GM12878 (cell line): ENCODE data around the gene EYA2. TPM values are rescaled to one million over a fixed set of nuclear protein-coding genes. Genes with fewer than 3 reads are reported as not detected.

Source experiments
- ATAC-seq: fragments of 200-7000 bp; cut with Tn5 transposase; 3 replicates; pipeline ENCODE4 v1.9.1; 2020; ENCODE audit warnings: mild to moderate bottlenecking, moderate library complexity
- BruUV-seq: library from RNA; stranded (reverse); fragments of 400-500 nt; replicated peaks from 2 replicates; lab custom pipeline; 2021; lab: Mats Ljungman, UMichigan
- CTCF ChIA-PET: fragments of 300-600 bp; sonication (Branson Sonifier 250); formaldehyde crosslinking; extraction: SDS; loops from one replicate; lab custom pipeline; 2021; ENCODE audit warnings: inconsistent platforms; lab: Yijun Ruan, JAX
- POLR2A ChIA-PET: fragments of 350-600 bp; formaldehyde crosslinking; extraction: SDS; loops from one replicate; lab custom pipeline; 2021; ENCODE audit warnings: inconsistent platforms; lab: Charles Lee
- RAD21 ChIA-PET: fragments of 300-600 bp; sonication (Branson Sonifier 250); formaldehyde crosslinking; loops from one replicate; lab custom pipeline; 2023; ENCODE audit warnings: antibody characterized with exemption; ENCODE audit not compliant: unreplicated experiment; lab: Charles Lee
- SMC1A ChIA-PET: fragments of 300-600 bp; sonication (Branson Sonifier 250); formaldehyde crosslinking; loops from one replicate; lab custom pipeline; 2023; ENCODE audit not compliant: unreplicated experiment, uncharacterized antibody; lab: Charles Lee
- DNase-seq: peaks from one replicate; pipeline ENCODE4 v3.0.0-alpha.2; 2011; ENCODE audit warnings: low read depth, low spot score
- FAIRE-seq: peaks from 3 replicates; lab custom pipeline; 2011; peaks lifted over from hg19 to GRCh38; lab: Jason Lieb, UNC
- H2AFZ ChIP-seq: 2 replicates; pipeline ENCODE4 v1.6.0; 2011; ENCODE audit warnings: low read depth, low read length, control low read depth; ENCODE audit not compliant: control insufficient read depth
- H3K27ac ChIP-seq: 2 replicates; pipeline ENCODE4 v1.5.1; 2011; ENCODE audit warnings: control low read depth; ENCODE audit not compliant: control insufficient read depth, insufficient read depth
- H3K27me3 ChIP-seq, 2 experiments: replicated peaks in 1 of 2; 2 replicates each; pipeline versions ENCODE4 v1.6.0 to v1.6.1; 2011; ENCODE audit warnings: low read length in 1 of 2; ENCODE audit not compliant: control insufficient read depth in 2 of 2, insufficient read depth in 2 of 2
- H3K36me3 ChIP-seq, 2 experiments: 2 replicates each; pipeline ENCODE4 v1.5.1; 2011; ENCODE audit warnings: low read length in 1 of 2; ENCODE audit not compliant: control insufficient read depth in 2 of 2, insufficient read depth in 2 of 2
- H3K4me1 ChIP-seq: 2 replicates; pipeline ENCODE4 v1.6.1; 2011; ENCODE audit warnings: mild to moderate bottlenecking, low read length, moderate library complexity, mixed read lengths; ENCODE audit not compliant: control insufficient read depth, insufficient read depth
- H3K4me2 ChIP-seq: 2 replicates; pipeline ENCODE4 v1.6.0; 2011; ENCODE audit warnings: control low read depth; ENCODE audit not compliant: control insufficient read depth, insufficient read depth
- H3K4me3 ChIP-seq: fragments of 200-600 bp; sonication (generic); 2 replicates; pipeline ENCODE4 v1.5.1; 2016
- H3K79me2 ChIP-seq: 2 replicates; pipeline ENCODE4 v1.6.0; 2011; ENCODE audit warnings: low read length; ENCODE audit not compliant: control insufficient read depth, insufficient read depth
- H3K9ac ChIP-seq: 2 replicates; pipeline ENCODE4 v1.8.0; 2011; ENCODE audit warnings: low read length, control low read depth, mixed read lengths; ENCODE audit not compliant: control insufficient read depth, insufficient read depth
- H3K9me3 ChIP-seq: replicated peaks from 3 replicates; pipeline ENCODE4 v1.5.1; 2011; ENCODE audit warnings: mild to moderate bottlenecking, low read length; ENCODE audit not compliant: control insufficient read depth, insufficient read depth
- H4K20me1 ChIP-seq: 2 replicates; pipeline ENCODE4 v1.6.0; 2011; ENCODE audit not compliant: control insufficient read depth, insufficient read depth
- BCLAF1 ChIP-seq: fragments of 450-650 bp; IDR thresholded peaks from 2 replicates; pipeline ENCODE4 v1.6.1; 2017; ENCODE audit warnings: antibody characterized with exemption, mild to moderate bottlenecking, moderate library complexity
- ETV6 ChIP-seq, 2 experiments: fragments of 450-650 bp in 1 of 2; IDR thresholded peaks in 1 of 2; conservative IDR thresholded peaks in 1 of 2; 2 replicates each; pipeline ENCODE4 v1.6.1; 2014; ENCODE audit warnings: antibody characterized with exemption in 1 of 2, borderline replicate concordance in 1 of 2, low read depth in 1 of 2, mild to moderate bottlenecking in 1 of 2, moderate library complexity in 1 of 2
- NFXL1 ChIP-seq: fragments of 450-650 bp; IDR thresholded peaks from 2 replicates; pipeline ENCODE4 v1.6.1; 2017; ENCODE audit warnings: antibody characterized with exemption, mild to moderate bottlenecking, borderline replicate concordance
- SIX5 ChIP-seq: IDR thresholded peaks from 2 replicates; pipeline ENCODE4 v1.6.1; 2011; ENCODE audit warnings: mild to moderate bottlenecking, low read depth, low read length, moderate library complexity; ENCODE audit not compliant: severe bottlenecking
- WGBS: methylation state at CpG from one replicate; pipeline ENCODE4 v1.1.6; 2016; ENCODE audit warnings: low lambda C conversion rate; ENCODE audit not compliant: insufficient replicate concordance, insufficient coverage; ENCODE audit errors: missing lambda C conversion rate; 5-methylcytosine and 5-hydroxymethylcytosine counted together
- in situ Hi-C: fragments of 300-500 bp; cut with MboI; formaldehyde crosslinking; loops from 9 replicates; pipeline ENCODE4 v1.14.3; 2018; ENCODE audit warnings: mixed read lengths
- intact Hi-C: fragments of 100-400 bp; cut with micrococcal nuclease; formaldehyde crosslinking; loops from one replicate; pipeline ENCODE4 v1.14.2; 2022; ENCODE audit not compliant: unreplicated experiment
- polyA plus RNA-seq, 11 experiments: library from polyadenylated mRNA; depleted of rRNA in 4 of 11; unstranded in 6 of 11; stranded (reverse) in 5 of 11; fragments of >200 nt; fragmentation: Nextera tagmentation in 4 of 11; fragmentation: Illumina TruSeq in 1 of 11; extraction: Ambion mirVana in 4 of 11; extraction: Trizol in 1 of 11; gene quantifications; 1 replicate in 1 of 11; 2 replicates in 10 of 11; pipeline versions ENCODE4 v1.2.1 to v1.2.3, GENCODE V29; 2011 to 2016; ENCODE audit warnings: inconsistent platforms in 2 of 11, missing spikeins in 2 of 11, low read depth in 1 of 11
- total RNA-seq, 4 experiments: library from RNA; depleted of rRNA in 3 of 4; stranded (reverse); fragments of >200 nt in 3 of 4; fragmentation: Illumina TruSeq in 1 of 4; extraction: Trizol in 1 of 4; gene quantifications; 2 replicates each; pipeline versions ENCODE4 v1.2.1 to v1.2.3, GENCODE V29; 2013 to 2021

Gene EYA2
- total and polyA plus RNA-seq, 10 of the 15 experiments (the other 5 are each of a cell fraction or from before 2014, with no cell fraction given): 0.20 TPM; not detected in 9

GRCh38 chr20:47210470-47210869 lies 315.8 kb downstream of the EYA2 start:
- no TSS peak for BruUV-seq
- 98% methylated on average over 13 of the region's 13 CpGs for WGBS
- no peaks in the 10 kb centered on the region for H3K9me3 ChIP-seq
- no peak overlapping the region for H2AFZ ChIP-seq
- ChIA-PET POLR2A (no interaction called here), SMC1A (no interaction called here), RAD21 (no interaction called here), CTCF (no interaction called here)
- H3K27me3 ChIP-seq: no peaks in the 10 kb centered on the region
- in situ Hi-C loops (no loop called here), intact Hi-C loops (no loop called here)
- no peaks in the 10 kb centered on the region for H3K79me2 ChIP-seq
- ATAC-seq: no peak
- TF ChIP-seq NFXL1: peak; percentile 51; the same call in 1 of the 2 replicates
- TF ChIP-seq SIX5: no peak
- H3K9ac ChIP-seq: no peak overlapping the region
- H4K20me1 ChIP-seq: no peaks in the 10 kb centered on the region
- H3K36me3 ChIP-seq: peaks cover 21 to 51% of the 10 kb centered on the region in 2 experiments
- FAIRE-seq: no peak
- H3K4me2 ChIP-seq: no peak overlapping the region
- DNase-seq: no peak
- no peak overlapping the region for H3K4me3 ChIP-seq
- H3K27ac ChIP-seq: no peak overlapping the region
- no peaks in the 10 kb centered on the region for H3K4me1 ChIP-seq

- no peaks in the 10 kb centered on the region for H3K4me1 ChIP-seq
- H3K36me3 ChIP-seq: peaks cover 25 to 55% of the 10 kb centered on the region in 2 experiments
- H3K27ac ChIP-seq: no peak overlapping the region
- no peak overlapping the region for H3K4me2 ChIP-seq
- ChIA-PET CTCF (interaction anchor here (1.0 kb wide), 1 partner anchor 12 kb away, joined by 3 read pairs; no protein-coding TSS in a partner anchor), POLR2A (no interaction called here), RAD21 (no interaction called here), SMC1A (no interaction called here)
- H2AFZ ChIP-seq: no peak overlapping the region
- H3K9ac ChIP-seq: no peak overlapping the region
- H3K79me2 ChIP-seq: no peaks in the 10 kb centered on the region
- 0 out of 4 replicates have a peak, but pooled peaks of 1 of the 2 experiments have one; percentile 34 for TF ChIP-seq ETV6 (conservative IDR thresholded peaks at IDR 0.05 in 1 of 2, IDR thresholded peaks at IDR 0.05 in 1 of 2; ENCODE audit: borderline replicate concordance in 1 of 2, low read depth in 1 of 2)
- TF ChIP-seq NFXL1: peak; percentile 61; the same call in 1 of the 2 replicates
- TF ChIP-seq BCLAF1: no peak
- in situ Hi-C loops (no loop called here), intact Hi-C loops (no loop called here)
- ATAC-seq (no peak), FAIRE-seq (no peak), DNase-seq (no peak)
- H3K4me3 ChIP-seq: no peak overlapping the region
- WGBS: 97% methylated on average over 7 of the region's 7 CpGs
- H3K9me3 ChIP-seq: no peaks in the 10 kb centered on the region
- no TSS peak for BruUV-seq
- H4K20me1 ChIP-seq: no peaks in the 10 kb centered on the region
- H3K27me3 ChIP-seq: no peaks in the 10 kb centered on the region
Observed at GRCh38 chr20:47211036-47211435, 316.4 kb downstream of the EYA2 start.
